Omental fat pad (tissue), 4 donors: ENCODE measurements around the gene DNAJC18. TPM values are rescaled to one million over a fixed set of nuclear protein-coding genes. Genes with fewer than 3 reads are reported as not detected.

ENCODE experiments used
- ATAC-seq: fragments of 150-250 bp; one replicate; pipeline ENCODE4 v1.9.1; 2016; ENCODE audit warnings: mild to moderate bottlenecking, moderate library complexity; ENCODE audit not compliant: low FRiP score
- DNase-seq: peaks from one replicate; pipeline ENCODE4 v3.0.0-alpha.2; 2019; ENCODE audit warnings: low spot score
- CTCF ChIP-seq, 3 donors: fragments of 450-650 bp; IDR thresholded peaks; one replicate each; pipeline ENCODE4 v1.5.1; 2016 to 2017; ENCODE audit warnings: antibody characterized with exemption in 3 of 3, mild to moderate bottlenecking in 3 of 3, moderate library complexity in 2 of 3
- total RNA-seq, 4 donors: library from RNA; depleted of rRNA; stranded (reverse); fragments of >200 nt; gene quantifications; one replicate each; pipeline ENCODE4 v1.1.0, GENCODE V29; 2016

DNAJC18 gene
- total RNA-seq, 4 donors from 2014 or later = 6.1 to 7.4 (median 6.5) TPM

- DNase-seq (no peak), ATAC-seq (no peak)
- TF ChIP-seq CTCF (IDR thresholded peaks at IDR 0.05) = no peak
Measured at GRCh38 chr5:139378941-139379361, 60.4 kb downstream of the DNAJC18 start.

GRCh38 chr5:139378101-139378825, 61.1 kb downstream of the DNAJC18 start:
- TF ChIP-seq CTCF (IDR thresholded peaks at IDR 0.05) = no peak
- no peak for ATAC-seq
- no peak for DNase-seq

- ATAC-seq = no peak
- DNase-seq = no peak
- TF ChIP-seq CTCF (IDR thresholded peaks at IDR 0.05) = no peak
Measured at GRCh38 chr5:139377226-139377625, 62.1 kb downstream of the DNAJC18 start.

- DNase-seq (no peak), ATAC-seq (no peak)
- TF ChIP-seq CTCF (IDR thresholded peaks at IDR 0.05) = no peak
Measured at GRCh38 chr5:139376364-139376763, 63.0 kb downstream of the DNAJC18 start.

GRCh38 chr5:139374909-139375308, 64.4 kb downstream of the DNAJC18 start:
- DNase-seq (no peak), ATAC-seq (no peak)

GRCh38 chr5:139371482-139372435, 67.6 kb downstream of the DNAJC18 start:
- no peak for ATAC-seq
- no peak for TF ChIP-seq CTCF (IDR thresholded peaks at IDR 0.05)
- no peak for DNase-seq

More at GRCh38 chr5:139374909-139375308, 64.4 kb downstream of the DNAJC18 start:
- no peak for TF ChIP-seq CTCF (IDR thresholded peaks at IDR 0.05)
